Karpas-422 (cell line): ENCODE results near the gene DPM1. TPM values are rescaled to one million over a fixed set of nuclear protein-coding genes. Genes with fewer than 3 reads are reported as not detected.

ENCODE experiments used
- DNase-seq: peaks from one replicate; pipeline ENCODE4 v3.0.0-alpha.2; 2015
- H2AFZ ChIP-seq: fragments of 200-600 bp; sonication (generic); 2 replicates; pipeline ENCODE4 v1.6.1; 2014; ENCODE audit warnings: antibody characterized with exemption, low read length, mixed read lengths
- H3K27ac ChIP-seq: fragments of 200-600 bp; sonication (generic); 2 replicates; pipeline ENCODE4 v1.5.1; 2014; ENCODE audit warnings: mild to moderate bottlenecking, low read length, moderate library complexity
- H3K27me3 ChIP-seq: fragments of 200-600 bp; sonication (generic); 2 replicates; pipeline ENCODE4 v1.6.1; 2014; ENCODE audit warnings: low read length, mixed read lengths
- H3K36me3 ChIP-seq: fragments of 200-600 bp; sonication (generic); 2 replicates; pipeline ENCODE4 v1.6.1; 2014; ENCODE audit warnings: low read length, mixed read lengths; ENCODE audit not compliant: insufficient read depth
- H3K4me1 ChIP-seq: fragments of 200-600 bp; sonication (generic); 2 replicates; pipeline ENCODE4 v1.6.1; 2014; ENCODE audit warnings: mild to moderate bottlenecking, low read length, mixed read lengths
- H3K4me2 ChIP-seq: fragments of 200-600 bp; sonication (generic); 2 replicates; pipeline ENCODE4 v1.6.1; 2014; ENCODE audit warnings: low read length, low read depth, mild to moderate bottlenecking; ENCODE audit not compliant: poor library complexity, severe bottlenecking
- H3K4me3 ChIP-seq: fragments of 200-600 bp; sonication (generic); 2 replicates; pipeline ENCODE4 v1.5.1; 2014; ENCODE audit warnings: mild to moderate bottlenecking, antibody characterized with exemption, low read length, mixed read lengths
- H3K79me2 ChIP-seq: fragments of 200-600 bp; sonication (generic); 2 replicates; pipeline ENCODE4 v1.6.1; 2014; ENCODE audit warnings: mild to moderate bottlenecking, low read length, mixed read lengths
- H3K9ac ChIP-seq: fragments of 200-600 bp; sonication (generic); 2 replicates; pipeline ENCODE4 v1.6.0; 2014; ENCODE audit warnings: low read length
- H3K9me2 ChIP-seq: fragments of 200-600 bp; sonication (generic), shearing (Covaris generic); replicated peaks from 2 replicates; pipeline ENCODE4 v1.6.0; 2014; ENCODE audit warnings: mild to moderate bottlenecking, low read length, moderate library complexity; ENCODE audit not compliant: insufficient read depth
- H3K9me3 ChIP-seq: fragments of 300-700, 200-600 bp; sonication (generic); 2 replicates; pipeline ENCODE4 v1.6.1; 2014; ENCODE audit warnings: low read length, mixed read lengths
- H4K20me1 ChIP-seq: fragments of 200-600 bp; sonication (generic); 2 replicates; pipeline ENCODE4 v1.6.1; 2014; ENCODE audit warnings: mild to moderate bottlenecking, antibody characterized with exemption, low read length, low read depth; ENCODE audit not compliant: insufficient read depth
- total RNA-seq: library from RNA; depleted of rRNA; stranded (reverse); fragments of >200 nt; shearing (Covaris generic); gene quantifications from 2 replicates; pipeline ENCODE4 v1.2.3, GENCODE V29; 2014; ENCODE audit warnings: low replicate concordance

DPM1 gene
- total RNA-seq, 1 experiment from 2014 or later: 67.2 TPM

GRCh38 chr20:50893620-50894019 is 64.7 kb downstream of the DPM1 start:
- DNase-seq: no peak

GRCh38 chr20:50892394-50892793 is 65.9 kb downstream of the DPM1 start:
- Histone ChIP-seq H3K4me1 (peaks cover 48% of the 10 kb centered on the region), H3K79me2 (0 out of 2 replicates have a peak, but pooled peaks cover 15% of the 10 kb centered on the region), H4K20me1 (no peaks in the 10 kb centered on the region), H3K9me3 (no peaks in the 10 kb centered on the region), H3K9ac (no peak overlapping the region), H3K4me2 (no peak overlapping the region), H3K27ac (peak overlapping the region; percentile 65), H3K27me3 (no peaks in the 10 kb centered on the region), H3K36me3 (peaks cover 51% of the 10 kb centered on the region), H3K4me3 (no peak overlapping the region), H3K9me2 (no peaks in the 10 kb centered on the region), H2AFZ (no peak overlapping the region)
- no peak for DNase-seq

More at GRCh38 chr20:50893620-50894019, 64.7 kb downstream of the DPM1 start:
- H3K4me3 ChIP-seq: no peak overlapping the region
- H2AFZ ChIP-seq: no peak overlapping the region
- no peaks in the 10 kb centered on the region for H3K9me3 ChIP-seq
- H3K9ac ChIP-seq: no peak overlapping the region
- H3K27me3 ChIP-seq: no peaks in the 10 kb centered on the region
- H3K4me2 ChIP-seq: no peak overlapping the region
- 0 out of 2 replicates have a peak, but pooled peaks cover 17% of the 10 kb centered on the region for H3K79me2 ChIP-seq
- H3K36me3 ChIP-seq: peaks cover 55% of the 10 kb centered on the region
- H4K20me1 ChIP-seq: no peaks in the 10 kb centered on the region
- H3K4me1 ChIP-seq: peaks cover 44% of the 10 kb centered on the region
- peak overlapping the region; percentile 65 for H3K27ac ChIP-seq
- no peaks in the 10 kb centered on the region for H3K9me2 ChIP-seq

DNA sequence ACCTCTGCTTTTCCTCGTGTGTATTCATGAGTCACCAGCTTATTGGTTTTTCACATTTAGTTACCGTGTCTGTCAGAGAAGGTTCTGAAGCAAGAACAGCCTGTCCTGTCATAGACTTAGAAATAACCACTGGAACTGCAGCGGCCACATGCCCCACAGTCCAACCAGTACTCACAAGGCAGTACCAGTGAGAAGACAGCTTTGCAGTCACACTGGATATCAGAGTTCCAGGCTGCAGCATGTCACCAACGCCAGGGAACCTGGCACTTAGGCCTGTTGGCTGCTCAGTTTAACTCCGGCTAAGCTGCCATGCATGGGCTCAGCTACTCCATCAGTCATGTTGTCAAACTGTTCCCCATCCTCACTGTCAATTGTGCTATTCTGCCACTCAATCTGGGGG is 67.2 kb downstream of the DPM1 start:
- H4K20me1 ChIP-seq: no peaks in the 10 kb centered on the region
- peak overlapping the region; percentile 65 for H3K27ac ChIP-seq
- H3K4me1 ChIP-seq: peaks cover 48% of the 10 kb centered on the region
- peaks cover 48% of the 10 kb centered on the region for H3K36me3 ChIP-seq
- no peaks in the 10 kb centered on the region for H3K9me2 ChIP-seq
- no peak for DNase-seq
- H3K79me2 ChIP-seq: 0 out of 2 replicates have a peak, but pooled peaks cover 15% of the 10 kb centered on the region
- no peak overlapping the region for H3K4me3 ChIP-seq
- H3K9ac ChIP-seq: no peak overlapping the region
- H2AFZ ChIP-seq: no peak overlapping the region
- H3K4me2 ChIP-seq: no peak overlapping the region
- no peaks in the 10 kb centered on the region for H3K9me3 ChIP-seq
- H3K27me3 ChIP-seq: no peaks in the 10 kb centered on the region

GRCh38 chr20:50887576-50887975 is 70.8 kb downstream of the DPM1 start:
- H3K9me3 ChIP-seq: no peaks in the 10 kb centered on the region
- H3K4me2 ChIP-seq: no peak overlapping the region
- peak overlapping the region; percentile 28; the same call in 1 of the 2 replicates for H3K27ac ChIP-seq
- no peak for DNase-seq
- no peaks in the 10 kb centered on the region for H4K20me1 ChIP-seq
- H3K36me3 ChIP-seq: peaks cover 38% of the 10 kb centered on the region
- H3K9ac ChIP-seq: no peak overlapping the region
- no peaks in the 10 kb centered on the region for H3K9me2 ChIP-seq
- 0 out of 2 replicates have a peak, but pooled peaks cover 3% of the 10 kb centered on the region for H3K79me2 ChIP-seq
- H3K4me3 ChIP-seq: no peak overlapping the region
- no peaks in the 10 kb centered on the region for H3K27me3 ChIP-seq
- H2AFZ ChIP-seq: no peak overlapping the region
- H3K4me1 ChIP-seq: peaks cover 34% of the 10 kb centered on the region

DNA sequence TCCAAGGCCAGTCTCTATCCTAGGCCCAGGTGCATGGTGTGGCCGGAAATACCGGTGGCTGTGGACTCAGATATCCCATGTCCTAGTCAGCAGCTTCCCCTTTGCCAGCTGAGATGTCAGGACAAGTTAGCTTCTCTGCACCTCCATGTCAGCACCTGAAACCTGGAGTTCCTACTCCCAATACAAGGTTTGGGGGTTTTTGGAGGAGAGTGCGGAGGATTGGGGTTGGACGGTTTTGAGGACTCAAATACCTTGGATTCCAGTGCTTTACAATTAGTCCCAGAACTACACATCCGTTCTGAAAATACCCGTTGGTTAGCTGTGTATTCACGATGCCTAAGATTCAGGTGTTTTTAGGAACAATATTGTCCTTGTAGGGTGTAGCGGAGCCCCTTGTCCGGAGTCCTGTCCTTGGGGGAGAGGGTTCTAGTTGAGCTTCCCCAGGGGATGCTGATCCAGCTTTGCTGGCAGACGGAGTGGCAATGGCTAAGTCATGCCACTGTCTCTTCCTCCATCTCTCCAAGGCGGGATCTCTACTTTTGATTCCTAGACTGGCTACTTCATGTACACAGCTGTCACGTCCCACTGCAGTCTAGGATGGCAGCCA is 72.0 kb downstream of the DPM1 start:
- Histone ChIP-seq H3K27ac (no peak overlapping the region), H3K4me3 (no peak overlapping the region), H4K20me1 (no peaks in the 10 kb centered on the region), H2AFZ (no peak overlapping the region), H3K4me2 (no peak overlapping the region), H3K9me2 (no peaks in the 10 kb centered on the region), H3K9ac (no peak overlapping the region), H3K9me3 (no peaks in the 10 kb centered on the region), H3K79me2 (no peaks in the 10 kb centered on the region), H3K36me3 (peaks cover 36% of the 10 kb centered on the region), H3K27me3 (no peaks in the 10 kb centered on the region), H3K4me1 (peaks cover 28% of the 10 kb centered on the region)
- no peak for DNase-seq

DNA sequence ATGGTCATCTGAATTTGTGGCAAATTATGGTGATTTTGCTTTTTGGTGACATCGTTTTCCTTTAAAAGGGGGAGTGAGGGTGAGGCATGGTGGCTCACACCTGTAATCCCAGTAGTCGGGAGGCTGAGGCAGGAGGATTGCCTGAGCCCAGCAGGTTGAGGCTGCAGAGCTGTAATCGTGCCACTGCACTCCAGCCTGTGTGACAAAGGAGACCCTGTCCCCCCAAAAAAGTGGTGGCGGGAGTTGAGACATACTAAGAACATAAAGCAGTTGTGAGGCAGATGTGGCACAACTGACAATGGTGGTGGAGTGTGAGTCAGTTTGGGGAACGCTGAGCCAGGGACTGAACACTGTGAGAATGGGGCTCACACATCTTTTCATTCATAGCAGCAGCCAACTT is 72.6 kb downstream of the DPM1 start:
- H3K27ac ChIP-seq: no peak overlapping the region
- H3K4me2 ChIP-seq: no peak overlapping the region
- no peak for DNase-seq
- H3K36me3 ChIP-seq: peaks cover 39% of the 10 kb centered on the region
- no peaks in the 10 kb centered on the region for H4K20me1 ChIP-seq
- peaks cover 23% of the 10 kb centered on the region for H3K4me1 ChIP-seq
- no peaks in the 10 kb centered on the region for H3K9me3 ChIP-seq
- H3K27me3 ChIP-seq: no peaks in the 10 kb centered on the region
- no peak overlapping the region for H3K4me3 ChIP-seq
- no peaks in the 10 kb centered on the region for H3K9me2 ChIP-seq
- no peak overlapping the region for H2AFZ ChIP-seq
- no peaks in the 10 kb centered on the region for H3K79me2 ChIP-seq
- H3K9ac ChIP-seq: no peak overlapping the region

DNA sequence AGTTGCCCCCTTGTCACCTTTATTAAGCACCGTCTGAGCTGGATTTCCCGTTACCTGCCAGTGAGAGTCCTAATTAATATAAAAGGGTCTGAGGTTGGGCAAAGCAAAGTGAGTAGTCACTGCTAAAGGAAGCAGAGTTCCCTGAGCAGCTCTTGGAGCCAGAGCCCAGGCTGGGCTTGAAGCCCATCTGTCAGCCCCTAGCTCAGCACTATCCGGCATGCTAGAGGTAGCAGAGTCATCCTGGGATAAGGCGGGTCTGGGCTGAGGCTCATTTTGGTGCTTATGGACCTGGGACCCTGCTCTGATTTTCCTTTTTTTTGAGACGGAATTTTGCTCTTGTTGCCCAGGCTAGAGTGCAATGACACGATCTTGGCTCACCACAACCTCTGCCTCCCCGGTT is 73.3 kb downstream of the DPM1 start:
- Histone ChIP-seq H2AFZ (no peak overlapping the region), H3K9ac (no peak overlapping the region), H3K9me3 (no peaks in the 10 kb centered on the region), H3K4me2 (no peak overlapping the region), H3K4me1 (peaks cover 16% of the 10 kb centered on the region), H3K27ac (peak overlapping the region; percentile 14; the same call in 1 of the 2 replicates), H3K9me2 (no peaks in the 10 kb centered on the region), H4K20me1 (no peaks in the 10 kb centered on the region), H3K36me3 (peaks cover 40% of the 10 kb centered on the region), H3K4me3 (no peak overlapping the region), H3K27me3 (no peaks in the 10 kb centered on the region), H3K79me2 (no peaks in the 10 kb centered on the region)
- DNase-seq: no peak
